GM19455 (cell line): Measurements from ENCODE around the gene MYH15.

Experiments used
- ATAC-seq: cut with Tn5 transposase; IDR thresholded peaks from one replicate; pipeline ENCODE4 v1.9.1; 2021; ENCODE audit not compliant: unreplicated experiment

MYH15 gene

DNA sequence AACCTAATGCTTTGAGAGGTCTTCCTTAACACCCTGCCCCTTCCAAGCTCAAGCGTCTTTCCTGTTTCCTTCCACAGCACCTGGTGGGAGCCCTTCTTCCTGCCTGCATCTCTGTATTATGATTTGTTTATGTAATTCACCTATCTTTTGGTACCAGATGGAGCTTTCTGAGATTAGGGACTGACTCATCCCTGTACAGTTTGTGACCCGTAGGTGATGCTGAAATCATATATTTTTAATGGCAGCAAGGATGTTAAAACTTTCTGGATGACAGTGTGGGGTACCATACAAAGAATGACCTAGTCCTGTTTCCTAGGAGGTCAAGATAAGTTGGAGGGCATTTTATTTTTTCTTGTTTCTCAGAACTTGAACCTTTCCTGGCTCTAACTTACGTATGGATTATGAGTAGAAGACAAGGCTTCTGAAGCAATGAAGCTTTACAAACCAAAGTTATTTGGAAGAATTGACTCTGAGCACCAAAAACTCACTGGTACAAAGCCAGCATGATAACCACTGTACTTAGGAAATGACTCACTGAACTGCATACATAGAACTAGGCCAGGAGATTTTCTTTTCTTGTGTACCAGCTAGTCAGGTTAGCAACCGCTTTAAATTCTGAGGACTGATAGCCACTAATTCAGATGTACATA is 167.4 kb downstream of the MYH15 start:
- ATAC-seq = peak; percentile 77

- no peak for ATAC-seq
Measured at GRCh38 chr3:108341911-108342310, 168.5 kb downstream of the MYH15 start.

GRCh38 chr3:108338901-108339545 is 171.4 kb downstream of the MYH15 start:
- no peak for ATAC-seq

DNA sequence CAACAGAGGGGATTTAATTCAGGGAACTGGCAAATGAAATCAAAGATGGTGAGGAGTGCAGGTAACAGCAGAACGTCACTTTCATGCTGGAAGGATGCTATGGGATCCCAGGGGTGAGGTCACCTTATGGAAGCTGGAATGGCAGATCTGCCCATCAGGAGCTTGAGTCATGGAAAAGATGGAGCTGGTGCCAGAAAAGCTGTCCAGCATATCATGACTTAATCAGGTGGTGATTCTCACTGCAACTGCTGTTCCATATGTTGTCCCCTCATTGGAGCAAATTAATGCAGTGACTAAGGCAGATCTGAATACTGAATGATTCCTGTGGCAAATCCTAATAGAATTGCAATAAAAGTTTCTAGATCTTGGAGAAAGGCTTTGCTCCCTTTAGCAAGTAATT is 175.7 kb downstream of the MYH15 start:
- no peak for ATAC-seq

- no peak for ATAC-seq
Measured at GRCh38 chr3:108333961-108334360, 176.4 kb downstream of the MYH15 start.

DNA sequence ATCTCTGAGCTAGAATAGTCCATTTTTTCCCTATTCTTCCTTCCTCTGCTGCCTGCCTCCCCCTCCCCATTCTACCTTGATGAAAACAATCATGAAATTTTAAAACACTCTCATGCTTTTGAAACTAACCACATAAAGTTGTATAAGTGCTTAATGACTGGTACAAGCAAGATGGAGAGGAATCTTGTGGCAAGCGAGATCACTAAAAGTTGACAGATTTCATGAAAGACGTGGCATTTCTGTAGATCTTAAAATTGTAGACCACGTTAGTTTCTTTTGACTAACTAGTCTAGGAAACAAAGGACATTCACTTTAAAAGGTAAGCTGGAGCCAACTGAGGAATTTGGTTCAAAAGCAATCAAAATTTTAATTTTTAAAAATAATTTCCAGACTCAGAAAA is 178.6 kb downstream of the MYH15 start:
- ATAC-seq = no peak
